GM19397 (cell line): ENCODE measurements around the gene USP53.
"Not testable (repeated sequence)": the region's sequence is repeated elsewhere in the genome, so short reads cannot be mapped to it uniquely, and the experiment has no call there.

Source experiments
- ATAC-seq: cut with Tn5 transposase; IDR thresholded peaks from one replicate; pipeline ENCODE4 v1.9.1; 2021; ENCODE audit warnings: mild to moderate bottlenecking, moderate library complexity; ENCODE audit not compliant: unreplicated experiment

USP53 gene

DNA sequence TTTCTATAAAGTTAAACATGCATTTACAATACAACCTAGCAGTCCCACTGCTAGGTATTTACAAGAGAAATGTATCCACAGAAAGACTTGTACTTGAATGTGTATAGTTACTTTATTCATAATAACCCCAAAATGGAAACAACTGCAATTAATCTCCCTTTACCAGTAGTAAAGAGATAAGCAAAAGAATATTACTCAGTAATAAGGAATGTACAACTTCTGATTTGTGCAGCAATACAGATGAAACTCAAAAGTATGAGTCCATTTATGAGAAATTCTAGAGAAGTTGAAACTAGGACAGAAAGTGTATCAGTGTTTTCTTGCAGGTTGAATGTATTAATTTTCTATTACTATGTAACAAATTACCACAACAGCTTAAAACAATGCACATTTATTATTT, 15.2 kb downstream of the USP53 start:
- no peak for ATAC-seq

DNA sequence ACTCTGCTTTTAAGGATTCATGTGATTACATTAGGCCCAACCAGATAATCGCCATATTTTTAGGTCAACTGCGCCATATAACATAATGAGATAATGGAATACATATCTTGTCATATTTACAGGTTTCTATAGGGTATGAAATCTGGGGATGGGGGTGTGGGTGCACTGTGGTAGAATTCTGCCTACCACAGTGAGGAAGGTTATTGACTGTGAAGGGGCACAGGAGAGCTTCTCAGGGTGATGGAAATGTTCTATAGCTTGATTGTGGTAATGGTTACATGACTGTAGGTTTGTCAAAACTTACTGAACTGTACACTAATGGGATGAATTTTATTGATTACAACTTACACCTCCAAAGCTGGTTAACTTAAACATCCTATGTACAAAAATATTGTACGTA, 15.9 kb downstream of the USP53 start:
- ATAC-seq: no peak

DNA sequence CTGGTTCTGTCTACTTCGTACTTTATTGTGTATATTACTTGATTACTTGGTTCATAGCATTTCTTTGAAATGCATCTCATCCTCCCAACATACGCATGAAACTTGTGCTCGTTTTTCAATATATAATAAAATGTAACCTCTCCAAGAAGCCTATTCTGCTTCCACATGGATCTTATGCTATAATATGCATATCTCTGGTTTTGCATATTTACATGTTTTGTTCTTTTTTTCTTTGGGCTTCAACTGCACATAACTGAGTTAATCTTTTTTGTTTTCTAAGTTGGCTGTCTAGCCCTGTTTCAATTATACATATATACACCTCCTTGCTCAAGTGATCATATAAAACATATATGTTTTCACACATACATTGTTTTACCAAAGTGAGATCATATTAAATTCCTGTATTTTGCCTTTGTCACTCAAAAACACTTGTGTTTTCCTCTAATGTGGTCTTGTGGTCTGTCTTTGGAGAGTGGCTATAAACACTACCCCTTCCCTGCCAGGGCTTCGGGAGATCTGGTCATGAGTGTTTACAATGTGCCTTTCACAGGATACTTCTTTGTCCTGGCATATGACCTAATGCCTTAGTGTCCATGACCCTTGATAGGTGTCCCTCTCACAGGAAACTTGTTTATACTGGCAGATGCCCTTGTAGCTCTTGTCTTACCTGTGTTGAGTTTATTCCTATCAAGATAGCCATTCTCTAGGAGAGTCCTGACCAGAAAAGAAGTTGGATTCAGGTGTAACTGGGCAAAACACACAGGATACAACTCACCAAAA, 17.6 kb downstream of the USP53 start:
- no peak for ATAC-seq

GRCh38 chr4:119231491-119231890, 19.0 kb downstream of the USP53 start:
- ATAC-seq: no peak

- no peak for ATAC-seq
These were observed 19.8 kb downstream of the USP53 start for GRCh38 chr4:119232286-119232685.

GRCh38 chr4:119233191-119233590, 20.7 kb downstream of the USP53 start:
- ATAC-seq: no peak

DNA sequence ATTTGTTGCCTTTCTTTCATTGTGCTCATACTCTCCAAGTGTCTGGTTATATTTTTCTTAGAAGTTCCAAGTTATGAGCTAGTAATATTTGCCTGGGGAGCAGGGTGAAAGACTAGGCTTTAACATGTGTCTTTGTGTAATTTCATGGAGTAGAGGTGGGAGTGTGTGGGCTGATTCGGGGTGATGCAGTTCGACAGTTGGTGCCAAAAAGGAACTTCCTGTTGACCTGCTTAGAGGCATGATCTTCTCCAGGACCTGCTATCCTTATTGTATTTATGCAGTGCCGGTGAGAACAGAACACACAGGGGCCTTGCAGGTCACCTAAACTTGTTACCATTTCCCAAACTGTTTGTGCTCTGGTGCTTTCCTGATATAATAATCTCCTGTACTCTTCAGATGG, 21.2 kb downstream of the USP53 start:
- no peak for ATAC-seq

DNA sequence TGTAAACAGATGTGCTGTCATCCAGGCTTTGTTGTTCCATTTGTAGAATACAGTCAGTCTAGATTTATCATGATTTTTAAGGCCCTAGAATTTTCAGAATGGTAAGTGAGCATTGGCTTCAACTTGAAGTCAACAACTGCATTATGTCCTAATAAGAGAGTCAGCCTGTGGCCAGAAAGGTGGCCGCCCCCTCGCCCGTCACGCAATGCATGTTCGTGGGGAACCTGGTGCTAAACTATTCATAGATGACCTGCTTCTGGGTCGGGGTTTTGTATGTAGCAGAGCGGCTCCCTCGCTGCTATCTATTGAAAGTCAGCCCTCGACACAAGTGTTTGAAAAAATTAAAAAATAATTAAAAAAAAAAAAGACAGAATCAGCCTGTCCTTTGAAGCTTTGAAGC, 24.7 kb downstream of the USP53 start:
- no peak for ATAC-seq

DNA sequence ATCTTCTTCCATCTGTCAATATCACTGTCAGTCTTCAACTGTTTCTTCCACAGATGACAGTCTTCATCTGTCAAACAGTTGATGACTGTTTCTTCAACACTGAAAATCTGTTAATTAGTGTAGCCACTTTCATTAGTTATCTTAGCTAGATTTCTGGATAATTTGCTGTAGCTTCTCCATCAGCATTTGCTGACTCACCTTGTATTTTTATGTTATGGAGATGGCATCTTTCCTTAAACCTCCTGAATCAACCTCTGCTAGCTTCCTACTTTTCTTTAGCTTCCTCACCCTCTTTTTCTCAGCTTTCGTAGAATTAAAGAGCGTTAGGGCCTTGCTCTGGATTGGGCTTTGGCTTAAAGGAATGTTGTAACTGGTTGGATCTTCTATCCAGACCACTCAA, 25.1 kb downstream of the USP53 start:
- no peak for ATAC-seq

DNA sequence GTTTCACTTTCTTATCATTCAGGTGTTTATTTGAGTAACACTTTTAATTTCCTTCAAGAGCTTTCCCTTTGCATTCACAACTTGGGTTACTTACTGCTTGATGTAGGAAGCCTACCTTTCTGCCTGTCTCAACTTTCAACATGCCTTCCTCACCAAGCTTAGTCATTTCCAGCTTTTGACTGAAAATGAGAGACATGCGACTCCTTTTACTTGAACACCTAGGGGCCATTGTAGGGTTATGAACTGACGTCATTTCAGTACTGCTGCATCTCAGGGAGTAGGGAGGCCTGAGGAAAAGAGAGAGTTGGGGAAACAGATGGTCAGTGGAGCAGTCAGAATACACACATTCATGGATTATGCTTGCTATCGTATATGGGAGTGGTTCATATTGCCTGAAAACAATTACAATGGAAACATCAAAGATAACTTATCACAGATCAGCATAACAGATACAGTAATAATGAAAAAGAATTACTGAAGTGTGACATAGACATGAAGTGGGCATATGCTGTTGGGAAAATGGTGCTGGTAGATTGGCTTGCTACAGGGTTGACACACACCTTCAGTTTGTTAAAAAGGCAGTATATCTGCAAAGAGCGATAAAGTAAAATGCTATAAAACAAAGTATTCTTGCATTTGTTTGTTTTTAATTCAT, 25.7 kb downstream of the USP53 start:
- peak; percentile 98 for ATAC-seq

DNA sequence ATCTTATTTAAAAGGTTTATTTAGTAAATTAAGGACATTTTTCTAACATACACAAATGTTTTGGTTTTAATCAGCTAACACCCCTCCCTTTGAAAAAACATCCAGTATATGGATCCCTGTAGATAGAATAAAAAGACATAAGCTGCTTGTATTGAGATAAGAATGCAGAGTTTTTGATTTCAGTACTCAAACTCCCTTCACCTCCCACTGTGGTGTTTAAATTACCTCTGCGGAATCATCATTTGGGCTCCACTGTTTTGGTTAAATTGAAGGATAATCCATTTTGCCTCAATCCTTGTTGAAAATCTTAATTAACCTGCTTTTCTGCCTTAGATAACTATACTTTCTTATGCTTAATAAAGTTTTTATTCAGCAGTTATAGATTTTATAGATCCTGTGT, 27.6 kb downstream of the USP53 start:
- ATAC-seq: no peak

GRCh38 chr4:119240568-119240967, 28.1 kb downstream of the USP53 start:
- no peak for ATAC-seq

- no peak for ATAC-seq
These were observed 29.9 kb downstream of the USP53 start for GRCh38 chr4:119242417-119242816.

DNA sequence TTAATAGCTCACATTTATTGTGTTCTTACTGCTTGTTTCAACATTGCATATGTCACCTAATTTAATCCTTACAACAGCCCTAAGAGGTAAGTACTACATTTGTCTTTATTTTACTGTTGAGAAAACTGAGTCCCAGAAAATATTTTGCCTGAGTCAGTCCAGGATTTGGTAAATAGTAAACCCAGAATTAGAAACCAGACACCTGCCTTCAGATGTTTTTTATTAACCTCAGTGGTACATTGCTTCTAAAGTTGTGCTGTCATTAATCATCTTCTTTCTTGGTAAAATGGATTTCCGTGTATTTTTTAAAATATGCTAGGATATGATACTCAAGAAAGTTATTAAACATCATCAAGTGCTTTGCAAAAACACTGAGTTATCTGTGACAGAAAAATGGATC, 31.4 kb downstream of the USP53 start:
- no peak for ATAC-seq

- ATAC-seq: no peak
These were observed 31.8 kb downstream of the USP53 start for GRCh38 chr4:119244344-119244743.

DNA sequence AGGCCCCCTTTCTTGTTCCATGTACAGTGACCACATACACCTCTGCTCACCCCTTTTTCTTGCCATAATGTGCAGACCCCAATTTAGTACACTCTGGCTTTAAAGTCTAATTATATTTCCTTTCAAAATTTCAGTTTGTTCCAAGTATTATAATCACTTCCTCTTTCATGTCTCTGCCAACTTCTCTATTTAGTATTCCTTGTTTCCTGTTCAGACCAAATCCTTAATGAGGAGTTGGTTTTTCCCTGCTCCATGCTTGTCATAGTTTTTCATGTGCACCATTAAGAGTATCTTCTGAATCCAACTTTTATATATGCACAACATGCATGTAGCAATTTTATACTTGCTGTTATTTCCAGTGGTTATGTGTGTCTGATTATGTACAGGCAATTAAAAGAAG, 32.3 kb downstream of the USP53 start:
- ATAC-seq: no peak

DNA sequence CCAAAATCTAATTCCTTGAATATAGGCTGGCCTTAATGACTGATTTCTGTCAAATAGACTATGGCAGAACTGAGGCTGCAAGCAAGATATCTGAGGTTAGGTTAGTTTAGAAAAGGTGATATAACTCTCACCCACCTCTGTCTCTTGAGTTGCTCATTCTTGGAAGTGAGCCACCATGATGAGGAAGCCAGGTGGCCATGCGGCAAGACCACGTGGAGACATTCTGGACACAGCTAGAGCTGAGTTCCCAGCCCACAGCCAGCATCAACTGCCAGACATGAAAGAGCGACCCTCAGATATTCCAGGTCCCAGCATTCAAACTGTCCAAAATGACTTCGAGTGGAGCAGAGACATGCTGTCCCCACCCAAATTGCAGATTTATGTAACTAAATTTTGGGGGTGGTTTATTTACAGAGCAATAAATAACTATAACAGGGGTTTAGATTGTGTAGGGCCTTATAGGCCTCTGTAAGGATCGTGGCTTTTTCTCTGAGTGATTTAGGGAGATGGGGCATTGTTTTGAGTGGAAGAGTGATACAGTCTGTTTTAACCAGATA, 33.7 kb downstream of the USP53 start:
- no peak for ATAC-seq

DNA sequence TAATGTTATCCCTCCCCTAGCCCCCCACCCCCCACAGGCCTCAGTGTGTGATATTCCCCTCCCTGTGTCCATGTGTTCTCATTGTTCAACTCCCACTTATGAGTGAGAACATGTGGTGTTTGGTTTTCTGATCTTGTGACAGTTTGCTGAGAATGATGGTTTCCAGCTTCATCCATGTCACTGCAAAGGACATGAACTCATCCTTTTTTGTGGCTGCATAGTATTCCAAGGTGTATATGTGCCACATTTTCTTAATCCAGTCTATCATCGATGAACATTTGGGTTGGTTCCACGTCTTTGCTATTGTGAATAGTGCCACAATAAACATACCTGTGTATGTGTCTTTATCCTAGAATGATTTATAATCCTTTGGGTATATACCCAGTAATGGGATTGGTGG, 38.5 kb downstream of the USP53 start:
- not testable (repeated sequence) for ATAC-seq

DNA sequence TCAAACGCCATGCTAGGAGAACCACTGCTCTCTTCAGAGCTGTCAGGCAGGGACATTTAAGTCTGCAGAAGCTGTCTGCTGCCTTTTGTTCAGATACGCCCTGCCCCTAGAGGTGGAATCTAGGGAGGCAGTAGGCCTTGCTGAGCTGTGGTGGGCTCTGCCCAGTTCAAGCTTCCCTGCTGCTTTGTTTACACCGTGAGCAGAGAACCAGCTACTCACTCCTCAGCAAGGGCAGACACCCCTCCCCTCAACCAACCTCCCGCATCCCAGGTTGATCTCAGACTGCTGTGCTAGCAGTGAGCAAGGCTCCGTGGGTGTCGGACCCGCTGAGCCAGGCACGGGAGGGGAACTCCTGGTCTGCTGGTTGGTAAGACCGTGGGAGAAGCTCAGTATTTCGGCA, 42.7 kb downstream of the USP53 start:
- ATAC-seq: not testable (repeated sequence)

DNA sequence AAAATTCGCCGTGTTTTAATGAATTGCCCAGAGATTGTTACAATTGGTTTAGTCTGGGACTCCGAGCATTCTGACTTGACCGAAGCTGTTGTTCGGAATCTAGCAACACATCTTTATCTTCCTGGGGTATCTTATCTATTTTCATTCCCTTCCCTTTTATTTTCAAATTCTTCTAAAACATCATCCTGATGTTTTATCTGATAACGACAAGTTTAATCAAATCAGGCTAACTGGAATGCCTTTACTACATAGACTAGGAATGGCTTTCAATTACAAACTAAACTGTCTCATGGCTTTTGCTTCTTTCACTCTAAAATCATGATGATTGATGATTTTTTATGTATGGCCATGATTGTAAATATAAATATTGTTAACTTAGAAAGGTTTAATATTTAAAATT, 48.0 kb downstream of the USP53 start:
- ATAC-seq: no peak

DNA sequence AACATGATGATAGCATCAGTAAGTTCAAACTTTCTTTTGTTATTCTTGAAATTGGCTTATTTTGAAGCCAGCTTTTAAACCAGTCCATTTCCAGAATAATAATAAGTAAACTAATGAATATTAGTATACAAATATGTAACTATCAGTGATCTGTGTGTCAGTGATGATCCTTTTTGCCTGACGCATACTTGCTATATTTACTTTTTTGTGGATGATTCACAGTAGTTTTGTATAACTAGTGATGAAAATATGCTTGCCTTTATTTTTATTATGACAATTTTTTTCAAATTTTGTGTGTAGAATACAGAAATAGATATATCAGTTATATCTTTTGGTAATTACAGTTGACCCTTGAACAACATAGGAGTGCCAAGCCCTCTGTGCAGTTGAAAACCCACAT, 49.5 kb downstream of the USP53 start:
- ATAC-seq: no peak

DNA sequence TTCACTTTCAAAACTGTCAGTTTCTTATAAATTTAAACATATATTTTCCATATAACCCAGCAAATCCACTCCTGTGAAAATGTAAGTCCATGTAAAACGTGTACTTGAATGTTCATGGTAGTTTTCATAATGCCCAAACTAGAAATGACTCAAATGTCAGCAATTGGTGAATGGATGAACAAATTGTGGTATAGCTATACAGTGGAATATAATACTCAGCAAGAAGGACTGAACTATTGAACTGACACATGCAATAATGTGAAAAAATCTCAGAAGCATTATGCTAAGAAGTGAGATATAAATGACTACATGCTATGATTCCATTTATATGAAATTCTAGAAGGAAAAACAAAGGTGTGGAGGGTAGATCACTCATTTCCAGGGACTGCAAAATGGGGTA, 52.2 kb downstream of the USP53 start:
- ATAC-seq: no peak
